HTERT RPE-1 (cell line): ENCODE data around the gene GPR12.
"Not testable (repeated sequence)": the region's sequence is repeated elsewhere in the genome, so short reads cannot be mapped to it uniquely, and the experiment has no call there.

Experiments
- in situ Hi-C: fragments of 300-500 bp; cut with MboI; formaldehyde crosslinking; loops from 4 replicates; pipeline ENCODE4 v1.14.3; 2020; ENCODE audit warnings: low sequenced_read_pairs

Gene GPR12

DNA sequence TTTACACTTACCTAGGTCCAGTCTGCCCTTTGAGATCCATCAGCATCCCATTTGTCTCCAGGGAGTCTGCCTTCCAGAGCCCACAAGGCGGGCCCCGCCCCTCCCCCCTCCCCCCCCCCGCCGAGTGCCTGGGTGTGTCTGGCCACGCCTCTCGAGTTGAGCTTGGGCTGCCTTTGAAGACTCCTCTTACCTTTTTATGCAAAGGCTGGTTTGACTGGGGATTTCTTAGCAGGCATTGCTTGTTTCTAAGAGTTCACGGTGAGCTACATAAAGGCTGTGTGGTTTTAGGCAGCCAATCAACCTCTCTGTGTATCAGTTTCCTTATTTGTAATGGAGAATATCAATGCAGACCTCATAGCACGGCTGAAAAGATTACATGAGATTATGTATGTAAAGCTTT, 11.3 kb downstream of the GPR12 start:
- in situ Hi-C loops: no loop called here

- in situ Hi-C loops: no loop called here
Measured at GRCh38 chr13:26747706-26748105, 12.9 kb downstream of the GPR12 start.

DNA sequence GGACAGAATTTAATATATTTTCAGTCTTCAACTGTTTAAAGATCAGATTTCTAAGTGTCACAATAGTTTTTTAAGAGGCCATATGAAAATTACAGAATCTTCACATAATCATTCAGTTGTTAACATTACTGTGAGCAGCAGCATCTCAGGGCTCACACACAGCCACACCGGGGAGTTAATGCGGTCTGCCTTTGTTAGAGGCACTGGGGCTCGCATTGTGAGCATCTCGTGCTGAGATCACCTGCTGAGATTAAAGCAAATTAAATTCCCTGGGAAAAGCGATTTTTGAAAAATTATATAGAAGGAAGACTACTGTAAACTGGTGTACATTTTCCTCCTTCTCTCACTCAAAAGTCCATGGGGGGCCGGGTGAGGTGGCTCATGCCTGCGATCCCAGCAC, 16.6 kb downstream of the GPR12 start:
- in situ Hi-C loops: no loop called here

GRCh38 chr13:26742691-26743358, 17.8 kb downstream of the GPR12 start:
- in situ Hi-C loops: no loop called here

DNA sequence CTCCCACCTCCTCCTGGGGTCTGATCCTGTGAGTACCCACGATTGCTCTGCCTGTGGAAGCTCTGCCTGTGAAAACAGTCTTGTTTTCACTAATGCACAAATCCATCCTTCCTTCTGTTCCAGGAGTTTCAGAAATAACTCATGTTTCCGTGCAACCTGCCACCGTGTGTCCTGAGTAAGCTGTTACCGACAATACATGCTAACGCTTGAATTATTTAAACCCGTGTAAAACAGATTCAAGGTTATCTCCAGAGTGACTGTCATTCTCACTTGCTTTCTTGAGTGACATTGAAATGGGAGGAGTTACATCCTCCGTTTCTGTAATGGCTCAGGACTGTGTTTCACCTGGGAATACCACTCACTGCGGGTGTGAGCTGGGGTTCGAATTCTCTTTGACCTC, 24.9 kb downstream of the GPR12 start:
- in situ Hi-C loops: no loop called here

- in situ Hi-C loops: no loop called here
Measured at GRCh38 chr13:26727633-26728032, 33.0 kb downstream of the GPR12 start.

DNA sequence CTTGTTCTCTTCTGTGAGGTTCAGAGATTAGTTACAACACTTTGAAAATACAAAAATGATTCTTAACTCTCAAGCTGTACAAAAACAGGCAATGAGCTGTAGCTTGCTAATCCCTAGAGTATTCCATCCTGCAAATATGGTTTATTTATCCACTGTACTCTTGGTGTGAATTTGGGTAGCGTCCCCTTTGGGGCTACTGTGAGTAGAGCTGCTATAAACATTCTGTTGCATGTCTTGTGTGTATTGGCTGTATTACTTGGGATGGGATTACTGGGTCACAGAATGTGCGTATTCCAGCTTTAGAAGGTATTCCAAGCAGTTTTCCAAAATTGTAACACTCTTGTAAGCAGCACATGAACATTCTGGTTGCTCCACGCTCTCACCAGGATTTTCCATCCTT, 33.5 kb downstream of the GPR12 start:
- in situ Hi-C loops: no loop called here

- in situ Hi-C loops: no loop called here
Measured at GRCh38 chr13:26726684-26727083, 33.9 kb downstream of the GPR12 start.

DNA sequence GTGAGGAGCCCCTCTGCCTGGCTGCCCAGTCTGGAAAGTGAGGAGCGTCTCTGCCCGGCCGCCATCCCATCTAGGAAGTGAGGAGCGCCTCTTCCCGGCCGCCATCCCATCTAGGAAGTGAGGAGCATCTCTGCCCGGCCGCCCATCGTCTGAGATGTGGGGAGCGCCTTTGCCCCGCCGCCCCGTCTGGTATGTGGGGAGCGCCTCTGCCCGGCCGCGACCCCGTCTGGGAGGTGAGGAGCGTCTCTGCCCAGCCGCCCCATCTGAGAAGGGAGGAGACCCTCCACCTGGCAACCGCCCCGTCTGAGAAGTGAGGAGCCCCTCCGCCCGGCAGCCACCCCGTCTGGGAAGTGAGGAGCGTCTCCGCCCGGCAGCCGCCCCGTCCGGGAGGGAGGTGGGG, 37.0 kb downstream of the GPR12 start:
- in situ Hi-C loops: not testable (repeated sequence)

- in situ Hi-C loops: no loop called here
Measured at GRCh38 chr13:26722321-26722720, 38.3 kb downstream of the GPR12 start.

DNA sequence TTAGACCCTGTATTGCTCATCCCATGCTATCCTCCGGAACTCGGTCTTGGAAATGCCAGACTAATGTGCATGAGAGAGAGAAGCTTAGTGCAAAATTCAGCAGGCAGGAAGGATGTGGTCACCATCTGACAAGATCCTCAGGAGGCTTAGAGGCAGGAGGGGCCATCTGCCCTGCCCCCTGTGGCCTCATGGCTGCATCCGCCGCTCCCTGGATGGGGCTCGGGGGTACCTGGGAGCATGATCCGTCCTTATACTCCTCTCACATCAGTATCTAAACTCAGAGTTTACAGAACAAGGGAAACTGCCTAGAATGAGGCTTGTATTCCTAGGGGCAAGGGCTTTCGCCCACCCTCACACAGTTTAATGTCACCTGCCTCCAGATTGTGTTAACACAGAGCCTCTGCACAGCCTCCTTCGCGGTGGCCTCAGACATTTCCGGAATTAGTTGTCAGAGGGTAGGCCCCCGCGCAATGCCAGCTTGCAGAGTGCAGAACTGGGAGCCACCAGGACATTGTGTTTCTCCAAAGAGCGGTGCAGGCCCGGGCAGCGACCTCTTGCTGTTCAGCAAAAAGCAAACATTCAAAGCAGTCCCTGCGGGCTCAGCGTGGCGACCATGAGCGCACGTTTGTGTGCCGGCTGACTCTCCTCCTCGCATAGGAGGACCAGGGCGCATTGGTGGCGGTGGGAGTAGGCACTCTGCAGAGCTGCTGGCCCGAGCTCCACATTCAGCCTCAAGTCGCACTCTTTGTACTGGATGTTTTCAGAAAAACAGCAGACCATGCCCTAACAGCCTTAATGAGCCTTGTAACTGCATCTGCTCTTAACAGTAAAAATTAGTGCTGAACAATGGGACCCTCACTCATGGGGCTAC, 39.1 kb downstream of the GPR12 start:
- in situ Hi-C loops: no loop called here

DNA sequence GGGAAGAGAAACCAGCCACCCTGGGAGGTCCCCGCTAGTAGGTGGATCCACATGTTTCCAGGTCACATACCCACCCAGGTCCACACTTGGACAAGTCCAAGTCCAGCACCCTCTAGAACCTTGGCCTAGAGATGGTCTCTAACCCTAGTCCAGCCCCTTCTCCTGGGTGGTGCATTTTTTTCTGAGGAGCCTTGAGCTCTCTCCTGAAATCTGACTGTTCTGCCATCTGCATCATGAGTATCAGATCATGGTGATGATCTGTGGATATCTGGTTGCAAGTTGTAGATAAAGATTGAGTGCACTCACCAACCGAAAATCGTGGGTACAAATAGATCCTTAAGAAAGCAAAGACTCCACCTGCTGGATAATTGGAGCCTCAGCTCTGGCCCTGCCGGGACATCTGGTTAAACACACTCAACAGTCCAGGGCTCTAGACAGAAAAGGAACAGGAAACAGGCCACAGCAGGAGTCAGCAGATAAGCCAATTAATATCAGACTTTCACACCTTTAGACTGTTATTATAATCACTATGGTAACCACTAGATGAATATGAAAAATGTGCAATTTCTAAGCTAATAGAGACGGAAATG, 41.1 kb downstream of the GPR12 start:
- in situ Hi-C loops: no loop called here

DNA sequence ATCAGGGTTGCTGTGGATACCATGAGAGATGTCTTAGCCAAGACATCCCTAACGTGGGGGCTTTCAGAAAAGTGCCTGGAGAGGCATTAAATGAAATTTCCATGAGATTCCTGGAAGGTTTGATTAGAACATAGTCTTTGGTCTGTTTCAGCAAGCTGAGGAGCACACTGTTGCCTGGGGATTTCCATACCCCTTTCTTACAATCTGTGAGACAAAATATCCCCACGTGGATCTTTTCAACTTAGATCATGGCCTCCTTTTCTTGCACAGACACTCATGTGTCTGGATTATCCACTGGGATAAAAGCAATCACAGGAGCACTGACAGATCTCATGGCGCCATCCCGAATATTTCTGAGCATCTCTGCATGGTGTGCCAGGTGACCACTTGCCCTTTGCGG, 41.7 kb downstream of the GPR12 start:
- in situ Hi-C loops: no loop called here

DNA sequence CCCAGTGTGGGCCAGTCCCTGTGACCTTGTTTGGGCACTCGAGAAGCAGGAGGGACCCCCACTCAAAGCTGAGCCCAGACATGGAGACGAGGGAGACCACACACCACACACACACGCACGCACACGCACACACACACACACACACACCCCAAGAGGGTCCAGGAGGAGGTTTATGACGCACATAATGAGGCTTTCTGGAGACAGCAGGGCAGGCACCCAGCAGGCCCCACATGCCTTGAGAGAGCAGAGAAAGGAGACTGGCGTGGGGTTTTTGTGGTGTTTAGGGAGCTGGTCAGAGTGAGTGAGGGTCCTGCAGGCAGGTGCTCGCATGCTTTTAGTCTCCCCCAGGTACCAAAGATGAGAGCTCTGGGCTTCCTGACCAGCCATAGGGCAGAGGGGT, 42.4 kb downstream of the GPR12 start:
- in situ Hi-C loops: no loop called here

DNA sequence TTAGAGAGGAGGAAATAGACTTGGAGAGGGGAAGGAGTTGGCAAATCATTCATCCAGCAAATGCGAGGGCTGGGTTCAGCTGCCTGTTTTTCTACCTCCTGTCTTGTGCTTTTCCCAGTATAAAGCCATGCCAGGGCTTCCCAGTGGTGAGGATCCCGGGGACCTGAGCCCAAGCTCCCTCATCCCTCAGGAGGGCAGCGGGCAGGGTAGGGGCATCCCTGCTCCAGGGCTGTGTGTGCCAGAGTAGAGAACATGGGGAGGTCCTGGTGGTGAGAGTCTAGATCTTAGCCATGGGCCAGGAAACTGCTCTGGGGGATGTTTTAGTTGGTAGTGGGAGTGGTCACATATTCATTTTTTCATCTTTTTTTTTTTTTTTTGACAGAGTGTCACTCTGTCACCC, 43.6 kb downstream of the GPR12 start:
- in situ Hi-C loops: no loop called here

GRCh38 chr13:26713341-26713740, 47.2 kb downstream of the GPR12 start:
- in situ Hi-C loops: no loop called here

DNA sequence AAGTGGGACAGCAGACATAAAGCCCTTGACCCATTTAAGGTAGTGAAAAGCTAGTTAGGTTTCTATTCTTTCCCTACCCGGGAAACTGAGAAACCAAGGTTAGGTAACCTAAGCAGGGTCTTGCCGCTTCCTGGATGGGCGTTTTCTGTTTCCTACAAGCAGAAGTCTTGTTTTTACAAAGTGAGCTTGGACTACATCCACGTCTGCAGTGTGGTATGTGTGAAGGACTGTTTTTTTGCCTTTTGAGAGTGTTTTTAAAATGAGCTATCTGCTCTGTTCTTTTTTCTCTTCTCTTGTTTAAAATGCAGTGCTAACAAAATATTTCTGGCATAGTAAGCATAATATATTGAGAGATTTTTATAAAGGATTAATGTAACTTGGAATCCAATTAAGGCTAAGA, 49.4 kb downstream of the GPR12 start:
- in situ Hi-C loops: no loop called here

- in situ Hi-C loops: no loop called here
Measured at GRCh38 chr13:26710166-26710565, 50.4 kb downstream of the GPR12 start.

DNA sequence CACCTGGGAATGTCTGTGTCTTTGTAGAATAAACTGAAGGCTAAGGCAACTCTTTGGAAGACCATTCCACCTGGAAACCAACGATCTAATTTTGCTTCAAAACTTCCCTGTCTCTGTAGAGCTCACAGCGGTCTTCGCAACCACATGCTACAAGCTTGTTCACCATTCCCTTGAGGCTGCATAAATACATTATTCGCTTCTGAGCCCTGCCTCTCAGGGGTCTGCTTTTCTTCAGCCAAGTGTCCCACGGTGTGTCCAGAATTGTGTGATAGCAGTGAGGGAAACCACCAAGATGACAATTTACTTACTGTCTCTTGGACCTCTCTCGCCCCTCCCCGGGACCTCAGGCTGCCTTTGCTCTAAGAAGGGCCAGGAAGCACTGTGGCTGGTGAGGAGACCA, 51.1 kb downstream of the GPR12 start:
- in situ Hi-C loops: no loop called here

DNA sequence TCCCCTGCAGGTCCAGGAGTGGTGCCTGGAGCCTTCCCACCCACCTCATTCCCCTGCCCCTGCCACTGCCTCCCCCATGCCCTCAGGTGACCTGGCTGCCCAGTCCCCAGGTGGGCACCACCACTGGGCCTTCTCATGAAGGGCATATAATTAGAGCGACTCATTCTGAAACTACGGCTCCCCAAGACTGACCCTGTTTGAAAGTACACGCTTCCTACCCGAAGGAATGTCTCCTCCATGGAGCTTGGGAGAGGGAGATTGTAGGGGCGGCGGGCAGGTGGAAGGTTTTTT, 52.6 kb downstream of the GPR12 start:
- in situ Hi-C loops: no loop called here

DNA sequence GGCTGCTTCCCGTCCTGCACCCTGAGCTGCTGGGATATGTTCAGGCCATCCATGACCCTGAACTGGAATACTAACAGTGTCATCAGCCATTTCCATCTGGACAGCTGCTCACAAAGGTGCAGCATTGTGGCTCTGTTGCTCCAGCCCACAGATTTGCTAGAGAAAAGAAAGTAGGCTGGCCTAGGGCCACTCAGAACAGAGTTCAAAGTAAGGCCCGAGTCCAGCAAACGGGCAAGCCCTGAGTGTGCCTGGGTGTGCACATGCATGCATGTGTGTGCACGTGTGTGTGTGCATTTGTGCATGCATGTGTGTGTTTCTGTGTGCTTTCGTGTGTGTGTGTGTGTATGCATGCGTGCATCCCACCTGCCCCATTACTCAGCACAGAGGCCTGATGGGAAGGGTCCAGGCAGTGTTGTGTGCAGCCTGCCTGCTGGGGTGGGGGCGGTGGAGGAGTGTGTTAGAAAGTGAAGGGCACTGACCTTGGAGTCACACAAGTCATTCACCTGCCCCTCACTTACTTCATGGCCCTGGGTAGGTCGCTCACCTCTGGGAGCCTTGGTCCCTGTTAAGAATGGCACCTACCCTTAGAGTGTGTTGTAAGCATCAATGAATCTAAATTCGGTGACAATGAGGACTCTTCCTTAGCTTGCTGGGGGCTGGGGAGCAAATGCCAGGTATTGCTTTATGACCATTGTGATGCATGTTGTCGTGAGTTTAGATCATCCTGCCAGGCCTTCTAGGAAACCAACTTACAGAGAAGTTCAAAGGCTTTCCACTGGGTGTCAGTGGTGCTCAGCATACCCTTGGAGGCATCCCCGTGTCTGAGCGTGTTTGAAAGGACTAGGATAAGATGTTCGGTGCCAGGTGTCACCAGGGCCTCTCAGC, 53.2 kb downstream of the GPR12 start:
- in situ Hi-C loops: no loop called here
